ENCODE results near the gene TTBK2.

DNA sequence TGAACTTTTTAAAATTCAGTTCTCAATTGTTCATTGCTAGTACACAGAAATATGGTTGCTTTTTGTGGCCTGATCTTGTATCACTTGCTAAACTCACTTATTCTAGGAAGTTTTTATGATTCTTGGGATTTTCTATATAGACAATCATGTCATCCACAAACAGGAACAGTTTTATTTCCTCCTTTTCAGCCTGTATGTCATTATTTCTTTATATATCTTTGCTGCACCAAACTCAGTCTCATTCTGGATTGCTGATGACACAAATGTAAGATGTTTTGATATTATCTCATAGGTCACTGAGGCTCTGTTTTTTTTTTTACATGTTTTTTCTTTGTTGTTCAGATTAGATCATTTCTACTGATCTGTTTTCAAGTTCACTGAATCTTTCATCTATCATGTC is 71.7 kb downstream of the TTBK2 start:
- no peak for TF ChIP-seq BRCA1 (IDR thresholded peaks at IDR 0.05; ENCODE audit: low read depth, low read length)
- TF ChIP-seq, protein P1, sequence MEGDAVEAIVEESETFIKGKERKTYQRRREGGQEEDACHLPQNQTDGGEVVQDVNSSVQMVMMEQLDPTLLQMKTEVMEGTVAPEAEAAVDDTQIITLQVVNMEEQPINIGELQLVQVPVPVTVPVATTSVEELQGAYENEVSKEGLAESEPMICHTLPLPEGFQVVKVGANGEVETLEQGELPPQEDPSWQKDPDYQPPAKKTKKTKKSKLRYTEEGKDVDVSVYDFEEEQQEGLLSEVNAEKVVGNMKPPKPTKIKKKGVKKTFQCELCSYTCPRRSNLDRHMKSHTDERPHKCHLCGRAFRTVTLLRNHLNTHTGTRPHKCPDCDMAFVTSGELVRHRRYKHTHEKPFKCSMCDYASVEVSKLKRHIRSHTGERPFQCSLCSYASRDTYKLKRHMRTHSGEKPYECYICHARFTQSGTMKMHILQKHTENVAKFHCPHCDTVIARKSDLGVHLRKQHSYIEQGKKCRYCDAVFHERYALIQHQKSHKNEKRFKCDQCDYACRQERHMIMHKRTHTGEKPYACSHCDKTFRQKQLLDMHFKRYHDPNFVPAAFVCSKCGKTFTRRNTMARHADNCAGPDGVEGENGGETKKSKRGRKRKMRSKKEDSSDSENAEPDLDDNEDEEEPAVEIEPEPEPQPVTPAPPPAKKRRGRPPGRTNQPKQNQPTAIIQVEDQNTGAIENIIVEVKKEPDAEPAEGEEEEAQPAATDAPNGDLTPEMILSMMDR (IDR thresholded peaks at IDR 0.05 in 2 of 3, conservative IDR thresholded peaks at IDR 0.05 in 1 of 3; ENCODE audit: control insufficient read depth in 2 of 3, extremely low read depth in 1 of 3, insufficient read depth in 1 of 3, low read depth in 3 of 3, low read length in 3 of 3), result no peak
